ENCODE measurements around the gene OR51E2. TPM values are rescaled to one million over a fixed set of nuclear protein-coding genes. Genes with fewer than 3 reads are reported as not detected.

The OR51E2 gene
- total and polyA plus RNA-seq, 2 of the 8 experiments (the other 6 are each of a cell fraction or from before 2014, with no cell fraction given), result not detected

- TF ChIP-seq ATF2 (IDR thresholded peaks at IDR 0.05; ENCODE audit: low read length), result no peak
Observed at GRCh38 chr11:4643076-4643475, 54.6 kb downstream of the OR51E2 start (continued).
